ENCODE measurements around the gene LYRM9.

DNA sequence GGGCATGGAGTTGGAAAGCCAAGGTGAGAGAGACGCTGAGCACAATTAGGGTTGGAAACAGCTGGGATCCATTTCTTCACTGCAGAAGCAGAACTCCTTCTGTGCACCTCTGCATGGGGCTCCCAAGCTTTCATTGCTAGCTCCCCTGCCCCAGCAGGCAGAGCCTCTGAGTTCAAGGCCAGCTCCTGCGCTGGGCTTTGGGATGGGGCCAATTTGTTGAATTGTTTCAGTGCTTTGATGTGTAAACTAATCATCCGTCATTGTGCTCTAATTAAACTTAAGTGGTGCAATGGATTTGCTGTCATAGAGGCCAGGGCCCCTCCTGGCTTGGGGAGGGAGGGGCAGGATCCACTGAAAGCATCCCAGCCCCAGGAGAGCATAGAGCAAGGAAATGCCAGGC is 13.5 kb upstream of the LYRM9 start:
- TF ChIP-seq CTCF (IDR thresholded peaks at IDR 0.05) = no peak
- TF ChIP-seq POLR2A (IDR thresholded peaks at IDR 0.05) = no peak

Measured in adrenal gland (tissue), 5 donors.